T-helper 1 cell treated with Interleukin-12 subunit alpha and Interleukin-12 subunit beta and Interleukin-4 antibody, amounts not matched to agents 30 μg/mL and 1 μg/mL, for 36 hours (primary cell): Measurements from ENCODE around the gene BACE1.
"Not testable (repeated sequence)": the region's sequence is repeated elsewhere in the genome, so short reads cannot be mapped to it uniquely, and the experiment has no call there.

ENCODE experiments used
- H3K27ac Mint-ChIP-seq: one replicate; pipeline ENCODE4 v1.8.0; 2021; ENCODE audit warnings: mild to moderate bottlenecking, mixed read lengths
- H3K27me3 Mint-ChIP-seq: one replicate; pipeline ENCODE4 v1.8.0; 2021; ENCODE audit warnings: low read depth, mixed read lengths
- H3K36me3 Mint-ChIP-seq: one replicate; pipeline ENCODE4 v1.8.0; 2021; ENCODE audit warnings: low read depth, mixed read lengths
- H3K4me1 Mint-ChIP-seq: one replicate; pipeline ENCODE4 v1.8.0; 2021; ENCODE audit warnings: low read depth, mixed read lengths
- H3K4me3 Mint-ChIP-seq: one replicate; pipeline ENCODE4 v1.8.0; 2021; ENCODE audit warnings: mild to moderate bottlenecking, moderate library complexity, mixed read lengths
- H3K9me3 Mint-ChIP-seq: one replicate; pipeline ENCODE4 v1.8.0; 2021; ENCODE audit warnings: mixed read lengths

Gene BACE1

DNA sequence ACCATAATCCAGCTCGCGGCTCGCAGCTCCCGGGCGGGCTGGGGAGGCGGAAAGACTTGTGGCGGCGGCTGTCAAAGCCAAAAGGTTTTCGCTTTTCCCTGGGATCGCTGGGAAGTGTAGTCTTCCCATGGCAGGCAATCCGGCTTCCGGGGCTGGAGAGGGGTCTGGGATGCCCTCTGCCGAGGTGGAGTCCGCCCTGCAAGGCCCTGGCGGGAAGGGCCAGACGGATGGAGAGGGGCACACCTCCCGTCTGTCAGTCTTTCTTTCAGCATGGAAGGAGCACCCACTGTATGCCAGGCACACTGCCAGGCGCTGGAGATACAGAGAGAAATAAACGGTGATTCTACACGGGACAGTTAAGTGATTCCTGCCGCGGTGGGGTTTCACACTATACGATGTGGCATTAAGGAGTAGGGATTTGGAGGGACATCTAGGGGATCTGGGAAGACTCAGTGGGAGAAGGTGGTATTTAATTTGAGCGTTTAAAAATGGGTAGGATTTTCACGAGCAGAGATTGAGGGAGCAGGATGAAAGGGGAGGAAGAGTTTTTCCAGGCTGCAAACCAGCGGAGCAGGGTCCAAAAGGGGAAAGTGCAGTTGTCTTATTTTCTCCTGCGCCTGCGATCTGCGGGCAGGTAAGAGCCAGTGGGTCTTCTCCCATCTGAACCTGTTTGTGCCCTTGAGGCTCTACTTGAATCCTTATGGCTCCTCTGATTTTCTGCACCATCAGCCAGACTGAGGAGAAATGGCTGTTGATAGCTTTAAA, at the start of gene BACE1:
Gene BACE1, minus strand, starts transcription at position 60 of the 765 bp plus-strand sequence. CDS start 461 bp downstream, outside the sequence.
- Mint-ChIP-seq H3K9me3 (no peaks in the 10 kb centered on the region), H3K27ac (no peak within 1 kb of the TSS), H3K36me3 (no peaks in the 10 kb centered on the region), H3K4me3 (peak within 1 kb of the TSS; percentile 58), H3K4me1 (peaks cover 3% of the 10 kb centered on the region), H3K27me3 (peaks cover 64% of the 10 kb centered on the region)

DNA sequence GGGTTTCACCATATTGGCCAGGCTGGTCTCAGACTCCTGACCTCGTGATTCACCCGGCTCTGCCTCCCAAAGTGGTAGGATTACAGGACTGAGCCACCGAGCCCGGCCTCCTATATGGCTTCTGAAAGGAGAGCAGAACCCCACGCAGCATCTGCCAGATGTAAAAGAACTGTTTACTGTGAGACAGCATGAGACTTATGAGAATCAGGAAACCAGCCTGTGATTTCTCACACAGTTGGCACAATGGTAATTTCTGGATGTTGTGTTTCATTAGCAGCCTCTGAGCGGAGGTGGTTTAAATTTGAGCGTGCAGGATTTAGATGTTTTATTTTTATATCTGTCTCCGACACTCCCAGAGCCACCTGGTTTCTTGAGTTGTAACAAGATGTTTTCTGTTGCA, 45.4 kb upstream of the BACE1 start:
- H3K4me1 Mint-ChIP-seq, result no peaks in the 10 kb centered on the region
- no peak overlapping the region for H3K27ac Mint-ChIP-seq
- no peak overlapping the region for H3K4me3 Mint-ChIP-seq
- H3K9me3 Mint-ChIP-seq, result no peaks in the 10 kb centered on the region
- H3K27me3 Mint-ChIP-seq, result no peaks in the 10 kb centered on the region
- peaks cover 18% of the 10 kb centered on the region for H3K36me3 Mint-ChIP-seq

DNA sequence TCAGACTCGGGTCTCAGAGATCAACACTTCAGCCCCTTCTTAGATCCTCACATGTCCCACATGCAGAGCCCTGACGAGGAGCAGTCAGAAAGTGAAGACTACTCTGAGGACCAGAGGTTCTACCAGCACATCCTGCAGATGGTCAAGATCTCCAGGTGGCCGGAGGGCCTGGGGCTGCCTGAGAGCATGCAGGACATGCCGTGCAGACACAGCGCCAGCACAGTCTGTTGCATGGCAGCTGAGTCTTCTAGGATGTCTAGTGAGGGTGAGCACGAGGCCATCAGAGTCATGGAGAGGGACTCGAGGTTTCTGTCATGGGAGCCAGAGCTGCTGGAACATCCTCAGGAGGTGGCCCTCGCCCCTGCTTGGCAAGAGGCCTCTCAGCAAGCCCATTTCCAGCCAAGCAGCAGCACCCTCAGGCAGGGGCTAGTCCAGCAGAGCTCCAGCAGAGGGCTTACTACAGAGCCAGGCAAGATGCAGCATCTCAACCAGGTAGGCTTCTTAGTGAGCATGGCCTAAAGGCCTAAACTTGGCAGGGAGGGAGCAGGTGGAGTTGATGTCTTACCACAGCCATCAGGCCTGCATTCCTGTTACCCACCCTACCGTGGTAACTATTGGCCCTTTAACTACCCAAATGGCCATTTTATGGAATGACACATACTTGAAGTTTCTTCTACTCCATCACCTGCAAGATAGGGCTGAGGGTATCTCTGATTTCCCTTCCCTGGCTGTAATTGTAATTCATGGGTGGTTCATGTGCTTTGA, 40.3 kb upstream of the BACE1 start:
- Mint-ChIP-seq H3K4me1 (no peaks in the 10 kb centered on the region), H3K9me3 (no peaks in the 10 kb centered on the region), H3K27ac (no peak overlapping the region), H3K4me3 (no peak overlapping the region), H3K36me3 (peaks cover 6% of the 10 kb centered on the region), H3K27me3 (no peaks in the 10 kb centered on the region)

DNA sequence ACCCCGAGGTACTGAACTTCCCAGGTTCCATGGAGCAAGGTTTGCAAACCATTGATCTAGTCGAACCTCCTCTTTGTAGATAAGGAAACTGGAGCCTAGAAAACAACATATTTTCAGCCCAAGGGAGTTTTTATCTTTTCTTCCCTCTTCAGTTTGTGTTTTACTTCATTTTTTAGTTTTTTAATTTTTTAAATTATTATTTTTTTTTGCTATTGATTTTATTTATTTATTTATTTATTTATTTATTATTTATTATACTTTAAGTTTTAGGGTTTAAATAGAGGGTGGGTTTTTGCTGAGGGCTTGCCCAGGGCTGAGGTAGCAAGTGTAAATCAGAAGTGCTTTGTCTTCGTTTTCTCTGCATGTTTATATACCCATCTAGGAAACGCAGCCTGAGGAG, 38.5 kb upstream of the BACE1 start:
- no peak overlapping the region for H3K4me3 Mint-ChIP-seq
- H3K36me3 Mint-ChIP-seq, result peaks cover 7% of the 10 kb centered on the region
- H3K27me3 Mint-ChIP-seq, result no peaks in the 10 kb centered on the region
- H3K9me3 Mint-ChIP-seq, result no peaks in the 10 kb centered on the region
- no peak overlapping the region for H3K27ac Mint-ChIP-seq
- H3K4me1 Mint-ChIP-seq, result no peaks in the 10 kb centered on the region

DNA sequence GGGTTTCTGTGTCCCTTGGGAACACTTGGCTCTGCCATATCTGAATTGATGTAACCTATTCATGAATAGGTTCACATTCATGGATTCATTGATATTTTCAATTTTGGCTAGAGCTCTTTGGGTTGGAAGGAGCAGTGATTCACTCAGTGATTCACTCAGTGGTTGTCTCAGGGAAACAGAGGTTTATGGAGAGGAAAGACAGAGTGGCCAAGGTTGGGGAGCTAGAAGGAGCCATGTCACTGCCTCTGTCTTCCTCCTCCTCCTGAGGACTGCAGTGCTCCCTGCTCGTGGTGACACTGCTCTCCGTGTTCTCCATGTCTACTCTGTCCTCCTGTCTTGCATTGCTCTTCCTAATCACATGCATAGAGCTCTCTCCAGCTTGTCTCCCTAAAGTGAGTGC, 29.0 kb upstream of the BACE1 start:
- Mint-ChIP-seq H3K4me3 (no peak overlapping the region), H3K4me1 (no peaks in the 10 kb centered on the region), H3K9me3 (no peaks in the 10 kb centered on the region), H3K36me3 (peaks cover 12% of the 10 kb centered on the region), H3K27me3 (no peaks in the 10 kb centered on the region), H3K27ac (no peak overlapping the region)

DNA sequence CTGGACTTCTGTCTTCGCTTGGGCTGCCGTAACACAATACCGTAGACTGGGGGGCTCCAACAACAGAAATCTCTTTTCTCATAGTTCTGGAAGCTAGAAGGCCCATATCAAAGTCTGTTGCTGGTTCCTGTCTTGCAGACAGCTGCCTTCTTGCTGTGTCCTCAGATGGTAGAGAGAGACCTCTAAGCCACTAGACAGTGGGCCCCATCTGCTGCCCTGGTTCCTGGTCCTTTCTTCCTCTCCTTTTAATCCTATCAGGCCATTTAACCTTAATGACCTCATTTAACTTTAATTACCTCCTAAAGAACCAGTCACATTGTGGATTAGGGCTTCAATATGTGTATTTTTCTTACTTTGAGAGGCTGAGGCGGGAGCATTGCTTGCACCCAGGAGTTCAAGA, 21.0 kb upstream of the BACE1 start:
- H3K4me1 Mint-ChIP-seq, result no peaks in the 10 kb centered on the region
- no peak overlapping the region for H3K4me3 Mint-ChIP-seq
- peaks cover 6% of the 10 kb centered on the region for H3K36me3 Mint-ChIP-seq
- H3K27ac Mint-ChIP-seq, result no peak overlapping the region
- no peaks in the 10 kb centered on the region for H3K27me3 Mint-ChIP-seq
- no peaks in the 10 kb centered on the region for H3K9me3 Mint-ChIP-seq

DNA sequence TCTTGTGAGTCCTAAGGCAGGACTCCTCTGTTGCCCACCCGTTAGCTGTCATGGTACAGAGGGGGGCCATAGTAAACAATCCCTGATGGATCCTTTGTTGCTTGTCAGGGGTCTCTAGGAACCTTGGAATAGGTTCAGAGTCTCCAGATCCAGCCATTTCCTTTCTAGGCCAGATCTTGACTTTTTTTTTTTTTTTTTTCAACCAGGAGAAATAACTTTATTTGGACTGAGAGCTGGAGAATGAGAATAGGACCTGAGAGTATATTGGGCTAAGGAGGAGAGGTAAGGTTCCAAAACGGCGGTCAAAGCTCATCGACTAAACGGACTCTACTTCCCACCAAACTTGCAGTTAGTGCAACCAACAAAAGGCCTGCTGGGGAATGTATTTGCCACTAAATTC, 19.3 kb upstream of the BACE1 start:
- no peaks in the 10 kb centered on the region for H3K27me3 Mint-ChIP-seq
- no peak overlapping the region for H3K4me3 Mint-ChIP-seq
- no peak overlapping the region for H3K27ac Mint-ChIP-seq
- H3K4me1 Mint-ChIP-seq, result no peaks in the 10 kb centered on the region
- peaks cover 5% of the 10 kb centered on the region for H3K36me3 Mint-ChIP-seq
- H3K9me3 Mint-ChIP-seq, result no peaks in the 10 kb centered on the region

DNA sequence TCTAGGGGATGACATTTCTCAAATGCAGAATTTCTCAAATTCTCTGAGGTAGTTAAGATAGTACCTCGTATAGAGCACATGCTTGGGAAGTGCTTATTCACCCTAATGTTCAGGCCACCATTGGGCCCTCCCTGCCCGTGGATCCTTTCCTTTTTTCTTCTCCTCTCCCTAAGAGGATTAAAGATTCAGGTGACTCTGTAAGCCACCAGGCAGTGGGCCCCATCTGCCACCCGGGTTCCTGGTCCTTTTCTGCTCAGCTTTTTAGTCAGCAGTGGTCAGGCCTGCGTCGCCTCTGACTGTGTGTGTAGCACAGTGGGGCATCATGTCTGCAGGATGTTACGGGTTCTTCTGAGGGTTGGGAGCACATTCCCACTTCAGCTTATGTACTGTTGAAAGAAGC, 18.8 kb upstream of the BACE1 start:
- Mint-ChIP-seq H3K4me3 (no peak overlapping the region), H3K4me1 (peaks cover 2% of the 10 kb centered on the region), H3K27me3 (no peaks in the 10 kb centered on the region), H3K27ac (no peak overlapping the region), H3K36me3 (peaks cover 5% of the 10 kb centered on the region), H3K9me3 (no peaks in the 10 kb centered on the region)

DNA sequence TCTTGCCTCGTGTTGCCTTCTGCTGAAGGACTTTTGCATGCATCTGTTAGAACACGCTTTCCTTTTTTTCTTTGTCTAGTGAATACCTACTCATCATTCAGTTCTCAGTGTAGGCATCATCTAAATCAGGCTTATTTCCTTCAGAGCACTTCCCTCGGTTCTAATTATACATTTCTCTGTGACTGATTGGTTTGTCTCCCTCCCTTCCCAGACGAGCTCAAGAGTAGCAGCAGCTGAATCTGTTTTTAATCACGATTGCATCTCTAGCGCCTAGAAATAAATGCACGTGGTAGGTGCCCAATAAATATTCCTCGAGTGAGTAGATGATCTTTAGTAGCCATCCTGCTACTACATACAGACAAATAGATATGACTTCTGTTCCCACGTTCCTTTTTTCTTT, 17.9 kb upstream of the BACE1 start:
- Mint-ChIP-seq H3K9me3 (no peaks in the 10 kb centered on the region), H3K4me3 (no peak overlapping the region), H3K36me3 (peaks cover 2% of the 10 kb centered on the region), H3K27ac (no peak overlapping the region), H3K27me3 (no peaks in the 10 kb centered on the region), H3K4me1 (peaks cover 3% of the 10 kb centered on the region)

DNA sequence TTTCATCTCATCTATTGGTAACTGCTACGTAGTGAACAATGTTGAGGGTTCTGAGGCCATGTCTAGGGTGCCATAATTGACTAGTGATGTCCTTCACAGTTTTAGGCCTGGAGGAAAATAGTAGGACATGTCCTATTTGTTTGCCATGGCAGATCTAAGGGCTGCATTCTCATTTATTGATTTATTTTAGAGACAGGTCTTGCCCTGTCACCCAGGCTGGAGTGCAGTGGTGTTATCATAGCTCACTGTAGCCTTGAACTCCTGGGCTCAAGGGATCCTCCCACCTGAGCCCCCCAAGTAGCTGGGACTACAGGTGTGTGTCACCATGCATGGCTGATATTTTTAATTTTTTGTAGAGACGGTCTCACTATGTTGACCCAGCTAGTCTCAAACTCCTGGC, 16.8 kb upstream of the BACE1 start:
- no peaks in the 10 kb centered on the region for H3K36me3 Mint-ChIP-seq
- no peaks in the 10 kb centered on the region for H3K9me3 Mint-ChIP-seq
- no peak overlapping the region for H3K4me3 Mint-ChIP-seq
- H3K27me3 Mint-ChIP-seq, result no peaks in the 10 kb centered on the region
- H3K4me1 Mint-ChIP-seq, result peaks cover 3% of the 10 kb centered on the region
- no peak overlapping the region for H3K27ac Mint-ChIP-seq

DNA sequence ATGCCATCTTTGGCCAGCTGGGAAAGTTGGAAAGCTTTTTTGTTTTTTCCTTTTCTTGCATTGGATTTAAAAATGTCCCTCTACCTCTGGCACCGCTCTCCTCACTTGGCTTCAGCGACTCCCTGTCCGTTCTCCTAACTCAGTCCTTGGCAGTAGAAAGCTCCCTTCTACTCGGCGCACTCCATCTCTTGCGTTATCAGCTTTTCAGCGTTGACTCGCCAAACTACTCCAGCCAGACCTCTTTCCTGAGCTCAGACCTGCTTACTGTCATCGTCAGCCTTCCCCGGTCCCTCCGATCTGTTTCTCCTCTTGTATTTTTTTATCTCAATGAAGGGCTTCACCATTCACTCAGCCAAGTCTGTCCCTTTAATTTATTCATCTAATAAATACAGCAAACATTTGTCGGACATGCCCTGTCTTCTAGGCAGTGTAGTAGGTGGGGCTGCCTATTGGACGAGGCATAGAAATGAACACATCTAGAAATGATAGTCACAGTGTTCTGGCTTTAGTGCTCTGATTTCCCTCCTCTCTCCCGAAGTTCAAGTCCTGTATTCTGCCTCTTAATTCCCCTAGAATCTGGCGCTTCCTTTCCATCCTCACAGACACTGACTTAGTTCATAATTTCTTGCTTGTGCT, 12.4 kb upstream of the BACE1 start:
- peaks cover 5% of the 10 kb centered on the region for H3K4me1 Mint-ChIP-seq
- no peaks in the 10 kb centered on the region for H3K27me3 Mint-ChIP-seq
- no peaks in the 10 kb centered on the region for H3K9me3 Mint-ChIP-seq
- no peaks in the 10 kb centered on the region for H3K36me3 Mint-ChIP-seq
- H3K27ac Mint-ChIP-seq, result no peak overlapping the region
- no peak overlapping the region for H3K4me3 Mint-ChIP-seq

DNA sequence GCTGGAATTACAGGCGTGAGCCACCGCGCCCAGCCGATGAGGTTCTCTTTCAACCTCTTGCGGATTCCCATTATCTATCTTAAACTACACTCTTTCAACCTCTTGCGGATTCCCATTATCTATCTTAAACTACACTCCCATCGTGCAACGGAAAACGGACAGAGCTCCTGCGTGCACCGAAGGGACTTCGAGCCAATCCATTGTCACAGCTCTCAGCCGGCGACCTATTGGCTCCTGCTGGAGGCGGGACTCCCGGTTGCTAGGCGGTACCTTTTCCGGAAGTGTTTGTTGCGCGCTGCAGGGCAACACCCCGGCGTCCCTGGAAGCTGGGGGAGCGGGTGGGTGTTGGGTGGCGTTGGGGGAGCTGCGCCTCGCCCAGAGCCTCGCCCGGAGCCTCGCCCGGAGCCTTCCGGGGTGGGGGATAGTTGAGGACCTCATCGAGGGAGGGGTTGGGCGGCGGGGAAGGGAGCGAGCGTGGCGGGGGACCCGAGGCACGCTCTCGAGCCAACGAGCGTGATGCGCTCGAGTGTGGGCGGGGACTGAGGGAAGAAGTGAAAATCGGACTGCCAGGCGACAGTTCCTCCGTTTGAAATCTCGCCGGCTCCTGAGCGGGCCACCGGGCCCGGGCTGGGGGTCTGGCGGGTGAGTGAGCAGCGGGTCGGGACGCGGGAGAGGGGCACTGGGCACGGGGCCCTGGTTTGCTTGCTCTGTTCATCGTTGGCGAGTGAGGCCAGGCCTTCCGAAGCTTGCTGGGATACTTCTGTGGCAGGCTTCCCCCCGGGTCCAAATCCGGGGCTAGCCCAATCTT, 11.7 kb upstream of the BACE1 start, which contains the start of gene CEP164:
Gene CEP164, plus strand, starts transcription at position 288 of the 808 bp plus-strand sequence. CDS start 10,733 bp downstream, outside the sequence.
- no peaks in the 10 kb centered on the region for H3K9me3 Mint-ChIP-seq
- peaks cover 5% of the 10 kb centered on the region for H3K4me1 Mint-ChIP-seq
- H3K4me3 Mint-ChIP-seq, result peak within 1 kb of the TSS; percentile 69
- peaks cover 5% of the 10 kb centered on the region for H3K27me3 Mint-ChIP-seq
- H3K36me3 Mint-ChIP-seq, result no peaks in the 10 kb centered on the region
- peak within 1 kb of the TSS; percentile 74 for H3K27ac Mint-ChIP-seq

DNA sequence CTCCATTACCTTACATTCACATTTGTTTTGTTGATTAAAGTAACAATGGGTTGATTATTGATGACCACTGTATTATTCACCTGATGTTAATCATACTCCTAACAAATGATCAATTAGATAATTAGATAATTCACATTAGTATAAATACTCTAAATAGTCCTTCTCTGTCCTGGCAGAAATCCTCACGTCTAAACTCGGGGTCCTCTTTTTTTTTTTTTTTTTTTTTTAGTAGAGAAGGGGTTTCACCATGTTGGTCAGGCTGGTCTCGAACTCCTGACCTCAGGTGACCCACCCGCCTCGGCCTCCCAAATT, 11.2 kb upstream of the BACE1 start:
- H3K4me3 Mint-ChIP-seq, H3K27me3 Mint-ChIP-seq, H3K27ac Mint-ChIP-seq, H3K9me3 Mint-ChIP-seq, H3K36me3 Mint-ChIP-seq, H3K4me1 Mint-ChIP-seq: not testable (repeated sequence)

DNA sequence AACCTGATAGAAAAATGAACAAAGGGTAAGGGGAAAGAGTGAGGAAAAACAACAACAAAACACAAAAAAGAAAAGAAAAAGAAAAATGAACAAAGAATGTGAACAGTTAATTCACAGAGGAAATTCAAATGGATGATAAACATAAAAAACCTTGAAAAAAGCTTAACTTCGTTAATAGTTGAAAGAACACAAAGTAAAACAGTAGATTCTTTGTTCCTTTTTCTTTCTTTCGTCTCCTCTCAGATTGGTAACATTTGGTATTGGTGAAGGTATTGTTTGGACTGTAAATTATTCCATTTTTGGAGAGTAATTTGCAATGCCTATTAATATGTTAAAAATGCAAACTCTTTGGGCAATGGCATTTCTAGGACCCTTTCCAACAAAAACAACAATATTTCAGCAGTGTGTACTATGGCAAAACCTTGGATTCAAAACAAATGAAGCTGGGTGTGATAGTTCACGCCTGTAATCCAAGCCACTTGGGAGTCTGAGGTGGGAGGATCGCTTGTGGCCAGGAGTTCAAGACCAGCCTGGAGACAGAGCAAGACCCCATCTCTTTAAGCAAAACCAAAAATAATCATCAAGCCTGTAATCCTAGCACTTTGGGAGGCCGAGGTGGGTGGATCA, 3.3 kb upstream of the BACE1 start:
- Mint-ChIP-seq H3K36me3 (no peaks in the 10 kb centered on the region), H3K9me3 (no peaks in the 10 kb centered on the region), H3K27ac (no peak overlapping the region)

More for the DNA sequence above, 3.3 kb upstream of the BACE1 start:
- no peak overlapping the region for H3K4me3 Mint-ChIP-seq
- H3K27me3 Mint-ChIP-seq, result peaks cover 44% of the 10 kb centered on the region
- peaks cover 3% of the 10 kb centered on the region for H3K4me1 Mint-ChIP-seq
